SK-N-SH treated with all-trans-retinoic acid at 6 μM for 48 hours (cell line): ENCODE data around the gene PSMA5.

ENCODE experiments used
- ESRRG ChIP-seq: fragments of 250-450 bp; sonication (Bioruptor Pico); IDR thresholded peaks from 2 replicates; pipeline ENCODE4 v1.6.1; 2021; ENCODE audit warnings: mild to moderate bottlenecking
- ISL1 ChIP-seq: fragments of 250-450 bp; sonication (Bioruptor Pico); IDR thresholded peaks from 2 replicates; pipeline ENCODE4 v2.1.2; 2022; ENCODE audit warnings: mild to moderate bottlenecking, moderate library complexity
- OSR1 ChIP-seq: fragments of 250-450 bp; sonication (Bioruptor Pico); IDR thresholded peaks from 2 replicates; pipeline ENCODE4 v1.8.0; 2022; ENCODE audit warnings: moderate library complexity, mild to moderate bottlenecking, inconsistent platforms
- TCF4 ChIP-seq: fragments of 250-450 bp; sonication (Bioruptor Pico); IDR thresholded peaks from 2 replicates; pipeline ENCODE4 v1.8.0; 2021; ENCODE audit warnings: mild to moderate bottlenecking, moderate library complexity, borderline replicate concordance
- ZFP30 ChIP-seq: fragments of 450-650 bp; formaldehyde crosslinking; IDR thresholded peaks from 2 replicates; pipeline ENCODE4 v1.5.0; 2022; ENCODE audit warnings: mild to moderate bottlenecking, moderate library complexity
- ZNF565 ChIP-seq: fragments of 450-650 bp; formaldehyde crosslinking; conservative IDR thresholded peaks from 2 replicates; pipeline ENCODE4 v1.5.0; 2020; ENCODE audit warnings: low read depth, mild to moderate bottlenecking, moderate library complexity
- ZNF70 ChIP-seq: fragments of 450-650 bp; formaldehyde crosslinking; IDR thresholded peaks from 2 replicates; pipeline ENCODE4 v1.5.0; 2020; ENCODE audit warnings: mild to moderate bottlenecking, moderate library complexity
- TF ChIP-seq, protein P1 (sequence below): fragments of 250-450 bp; sonication (Bioruptor Pico); IDR thresholded peaks from 2 replicates; pipeline ENCODE4 v1.8.0; 2021; ENCODE audit warnings: low read depth, mild to moderate bottlenecking, moderate library complexity, borderline replicate concordance
- TF ChIP-seq, protein P2 (sequence below): fragments of 250-450 bp; sonication (Bioruptor Pico); IDR thresholded peaks from 2 replicates; pipeline ENCODE4 v1.8.0; 2020; ENCODE audit warnings: mild to moderate bottlenecking, moderate library complexity, borderline replicate concordance

DNA sequence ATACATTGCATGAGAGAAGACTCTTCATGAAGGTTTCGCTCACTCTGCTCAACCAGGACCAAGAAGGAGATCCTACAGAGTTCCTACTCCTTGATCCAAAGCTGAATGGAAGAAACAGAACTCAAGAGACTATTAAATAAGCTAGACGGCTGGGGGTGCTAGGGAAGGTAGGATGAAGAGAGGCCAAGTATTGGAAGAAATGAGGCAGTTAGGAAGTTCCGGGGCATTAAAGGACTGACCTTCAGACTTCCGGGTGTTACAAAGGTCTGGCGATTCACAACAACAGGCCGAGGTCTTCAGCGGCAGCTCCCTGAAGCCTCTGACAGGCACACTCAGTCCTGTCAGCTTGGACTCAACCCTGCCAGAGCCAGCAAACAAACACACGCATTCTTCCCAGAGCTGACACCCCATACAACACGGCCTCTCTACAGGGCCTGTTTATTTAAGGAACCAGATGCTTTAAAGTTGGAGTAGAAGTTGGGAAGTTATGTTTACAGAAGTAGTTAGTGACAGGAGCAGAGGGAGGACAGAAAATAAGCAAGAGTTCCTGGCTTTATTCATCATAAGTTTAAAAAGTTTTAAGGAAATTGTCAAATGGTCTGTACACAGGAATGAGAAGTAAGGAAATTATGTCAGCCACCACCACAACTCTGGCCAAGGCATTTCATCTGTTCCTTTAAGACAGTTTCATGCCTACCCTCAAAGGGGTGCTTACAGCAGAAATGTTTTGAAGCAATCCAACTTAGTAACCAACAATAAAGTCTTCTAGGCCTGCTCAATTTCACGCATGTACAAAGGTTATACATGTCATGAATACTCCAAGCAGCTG lies 33.2 kb downstream of the PSMA5 start:
- TF ChIP-seq ZNF565 (CRISPR knock-in tag), result no peak
- TF ChIP-seq ISL1, result no peak
- no peak for TF ChIP-seq ZFP30 (CRISPR knock-in tag)
- no peak for TF ChIP-seq ZNF70 (CRISPR knock-in tag)
- no peak for TF ChIP-seq OSR1 (CRISPR knock-in tag)
- no peak for TF ChIP-seq ESRRG (CRISPR knock-in tag)
- no peak for TF ChIP-seq TCF4 (CRISPR knock-in tag)
- TF ChIP-seq, protein P1, sequence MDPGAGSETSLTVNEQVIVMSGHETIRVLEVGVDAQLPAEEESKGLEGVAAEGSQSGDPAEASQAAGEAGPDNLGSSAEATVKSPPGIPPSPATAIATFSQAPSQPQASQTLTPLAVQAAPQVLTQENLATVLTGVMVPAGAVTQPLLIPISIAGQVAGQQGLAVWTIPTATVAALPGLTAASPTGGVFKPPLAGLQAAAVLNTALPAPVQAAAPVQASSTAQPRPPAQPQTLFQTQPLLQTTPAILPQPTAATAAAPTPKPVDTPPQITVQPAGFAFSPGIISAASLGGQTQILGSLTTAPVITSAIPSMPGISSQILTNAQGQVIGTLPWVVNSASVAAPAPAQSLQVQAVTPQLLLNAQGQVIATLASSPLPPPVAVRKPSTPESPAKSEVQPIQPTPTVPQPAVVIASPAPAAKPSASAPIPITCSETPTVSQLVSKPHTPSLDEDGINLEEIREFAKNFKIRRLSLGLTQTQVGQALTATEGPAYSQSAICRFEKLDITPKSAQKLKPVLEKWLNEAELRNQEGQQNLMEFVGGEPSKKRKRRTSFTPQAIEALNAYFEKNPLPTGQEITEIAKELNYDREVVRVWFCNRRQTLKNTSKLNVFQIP (CRISPR knock-in tag), result no peak
- TF ChIP-seq, protein P2, sequence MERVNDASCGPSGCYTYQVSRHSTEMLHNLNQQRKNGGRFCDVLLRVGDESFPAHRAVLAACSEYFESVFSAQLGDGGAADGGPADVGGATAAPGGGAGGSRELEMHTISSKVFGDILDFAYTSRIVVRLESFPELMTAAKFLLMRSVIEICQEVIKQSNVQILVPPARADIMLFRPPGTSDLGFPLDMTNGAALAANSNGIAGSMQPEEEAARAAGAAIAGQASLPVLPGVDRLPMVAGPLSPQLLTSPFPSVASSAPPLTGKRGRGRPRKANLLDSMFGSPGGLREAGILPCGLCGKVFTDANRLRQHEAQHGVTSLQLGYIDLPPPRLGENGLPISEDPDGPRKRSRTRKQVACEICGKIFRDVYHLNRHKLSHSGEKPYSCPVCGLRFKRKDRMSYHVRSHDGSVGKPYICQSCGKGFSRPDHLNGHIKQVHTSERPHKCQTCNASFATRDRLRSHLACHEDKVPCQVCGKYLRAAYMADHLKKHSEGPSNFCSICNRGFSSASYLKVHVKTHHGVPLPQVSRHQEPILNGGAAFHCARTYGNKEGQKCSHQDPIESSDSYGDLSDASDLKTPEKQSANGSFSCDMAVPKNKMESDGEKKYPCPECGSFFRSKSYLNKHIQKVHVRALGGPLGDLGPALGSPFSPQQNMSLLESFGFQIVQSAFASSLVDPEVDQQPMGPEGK (CRISPR knock-in tag), result no peak
